H1 (cell line): ENCODE data around the gene ZMIZ1. TPM values are rescaled to one million over a fixed set of nuclear protein-coding genes. Genes with fewer than 3 reads are reported as not detected.

Source experiments
- CTCF ChIA-PET: fragments of 300-600 bp; sonication (Branson Sonifier 250); formaldehyde crosslinking; loops from one replicate; lab custom pipeline; 2021; ENCODE audit not compliant: partially characterized antibody; lab: Charles Lee
- POLR2A ChIA-PET: fragments of 300-600 bp; sonication (Branson Sonifier 250); formaldehyde crosslinking; loops from one replicate; lab custom pipeline; 2021; ENCODE audit warnings: inconsistent platforms; ENCODE audit not compliant: partially characterized antibody; lab: Charles Lee
- DNase-seq, 2 experiments: peaks; one replicate each; pipeline versions ENCODE4 v3.0.0 to v3.0.0-alpha.2; 2010 to 2022; ENCODE audit warnings: low spot score in 2 of 2, low read depth in 1 of 2, mixed read lengths in 1 of 2
- FAIRE-seq: peaks from 2 replicates; lab custom pipeline; 2011; peaks lifted over from hg19 to GRCh38; lab: Jason Lieb, UNC
- H2AFZ ChIP-seq: 2 replicates; pipeline ENCODE4 v1.8.1; 2012; ENCODE audit warnings: low read length, inconsistent platforms
- H2AK5ac ChIP-seq: 2 replicates; pipeline ENCODE4 v1.6.1; 2013; ENCODE audit warnings: low read depth, low read length
- H2BK120ac ChIP-seq: replicated peaks from 2 replicates; pipeline ENCODE3; 2013; ENCODE audit warnings: low read depth, low read length, inconsistent platforms
- H2BK12ac ChIP-seq: 2 replicates; pipeline ENCODE4 v1.6.1; 2013; ENCODE audit warnings: low read depth, low read length
- H2BK15ac ChIP-seq: 2 replicates; pipeline ENCODE4 v1.6.1; 2013; ENCODE audit warnings: low read length
- H2BK20ac ChIP-seq: 2 replicates; pipeline ENCODE4 v1.6.1; 2013; ENCODE audit warnings: low read length
- H2BK5ac ChIP-seq: 2 replicates; pipeline ENCODE4 v1.6.1; 2013; ENCODE audit warnings: low read depth, low read length
- H3K14ac ChIP-seq: 2 replicates; pipeline ENCODE4 v1.6.1; 2013; ENCODE audit warnings: inconsistent platforms; ENCODE audit not compliant: insufficient read length
- H3K18ac ChIP-seq: 2 replicates; pipeline ENCODE4 v1.6.1; 2013; ENCODE audit warnings: low read length; ENCODE audit errors: extremely low read depth
- H3K23ac ChIP-seq: 2 replicates; pipeline ENCODE4 v1.6.1; 2013; ENCODE audit warnings: inconsistent platforms; ENCODE audit not compliant: insufficient read length
- H3K23me2 ChIP-seq: 2 replicates; pipeline ENCODE4 v1.6.1; 2013; ENCODE audit warnings: low read depth, low read length
- H3K27ac ChIP-seq: 2 replicates; pipeline ENCODE4 v1.6.1; 2011; ENCODE audit warnings: low read depth, low read length, inconsistent platforms
- H3K27me3 ChIP-seq, 4 experiments: replicated peaks in 1 of 4; 1 replicate in 1 of 4; 2 replicates in 3 of 4; pipeline versions ENCODE4 v1.6.1 to v1.8.1; 2011 to 2013; ENCODE audit warnings: low read length in 3 of 4, mild to moderate bottlenecking in 3 of 4, inconsistent platforms in 2 of 4, mixed read lengths in 2 of 4, moderate library complexity in 1 of 4; ENCODE audit not compliant: control insufficient read depth in 3 of 4, insufficient read depth in 3 of 4; ENCODE audit errors: extremely low read depth in 1 of 4
- H3K36me3 ChIP-seq, 4 experiments: 2 replicates each; pipeline versions ENCODE4 v1.6.1 to v1.8.1; 2011 to 2013; ENCODE audit warnings: mild to moderate bottlenecking in 4 of 4, low read length in 3 of 4, moderate library complexity in 2 of 4, control low read depth in 1 of 4, inconsistent platforms in 1 of 4; ENCODE audit not compliant: insufficient read depth in 4 of 4, control insufficient read depth in 2 of 4
- H3K4ac ChIP-seq: replicated peaks from 2 replicates; pipeline ENCODE3; 2013; ENCODE audit warnings: low read length, low read depth, mixed read lengths, inconsistent platforms; ENCODE audit not compliant: insufficient read length
- H3K4me1 ChIP-seq, 4 experiments: replicated peaks in 1 of 4; 1 replicate in 1 of 4; 2 replicates in 3 of 4; pipeline versions ENCODE4 v1.6.1 to v1.8.1; 2011 to 2013; ENCODE audit warnings: low read length in 3 of 4, inconsistent platforms in 2 of 4, mixed read lengths in 1 of 4; ENCODE audit not compliant: insufficient read depth in 4 of 4, control insufficient read depth in 3 of 4
- H3K4me2 ChIP-seq, 2 experiments: 2 replicates each; pipeline versions ENCODE4 v1.6.1 to v1.8.1; 2011 to 2013; ENCODE audit warnings: low read depth in 2 of 2, low read length in 2 of 2, control low read depth in 1 of 2, inconsistent platforms in 1 of 2, mild to moderate bottlenecking in 1 of 2; ENCODE audit not compliant: insufficient read depth in 1 of 2
- H3K4me3 ChIP-seq, 4 experiments: fragments of 200-600, 300-600 bp in 1 of 4; sonication (generic), shearing (Covaris generic), sonication (Bioruptor Twin) in 1 of 4; 2 replicates each; pipeline versions ENCODE4 v1.5.1 to v1.8.1; 2011 to 2016; ENCODE audit warnings: low read length in 4 of 4, low read depth in 3 of 4, control low read depth in 2 of 4, inconsistent platforms in 2 of 4, mild to moderate bottlenecking in 2 of 4, mixed read lengths in 1 of 4, moderate library complexity in 1 of 4; ENCODE audit not compliant: insufficient read depth in 2 of 4; ENCODE audit errors: extremely low read depth in 1 of 4
- H3K56ac ChIP-seq: replicated peaks from 2 replicates; pipeline ENCODE3; 2013; ENCODE audit warnings: low read depth, mild to moderate bottlenecking, mixed read lengths, low read length, inconsistent platforms; ENCODE audit not compliant: insufficient read length
- H3K79me1 ChIP-seq: 2 replicates; pipeline ENCODE4 v1.6.1; 2013; ENCODE audit warnings: low read depth, low read length, control low read depth
- H3K79me2 ChIP-seq, 2 experiments: 2 replicates each; pipeline versions ENCODE4 v1.6.1 to v1.8.1; 2012 to 2013; ENCODE audit warnings: low read length in 2 of 2, mild to moderate bottlenecking in 2 of 2, inconsistent platforms in 1 of 2; ENCODE audit not compliant: insufficient read depth in 2 of 2, control insufficient read depth in 1 of 2
- H3K9ac ChIP-seq, 4 experiments: replicated peaks in 1 of 4; 1 replicate in 1 of 4; 2 replicates in 3 of 4; pipeline versions ENCODE4 v1.6.1 to v1.8.1; 2011 to 2013; ENCODE audit warnings: low read depth in 3 of 4, low read length in 3 of 4, control low read depth in 2 of 4, mild to moderate bottlenecking in 2 of 4, moderate library complexity in 2 of 4, inconsistent platforms in 1 of 4; ENCODE audit errors: extremely low read depth in 1 of 4
- H3K9me3 ChIP-seq, 2 experiments: 2 replicates each; pipeline versions ENCODE4 v1.6.1 to v1.8.1; 2012 to 2013; ENCODE audit warnings: mild to moderate bottlenecking in 2 of 2, moderate library complexity in 2 of 2, control low read depth in 1 of 2, inconsistent platforms in 1 of 2, low read depth in 1 of 2, low read length in 1 of 2, mixed read lengths in 1 of 2; ENCODE audit not compliant: insufficient read depth in 2 of 2
- H4K20me1 ChIP-seq, 2 experiments: replicated peaks in 1 of 2; 2 replicates each; pipeline versions ENCODE3 to v1.8.1; 2011 to 2013; ENCODE audit warnings: inconsistent platforms in 2 of 2, low read length in 2 of 2, mild to moderate bottlenecking in 1 of 2; ENCODE audit not compliant: insufficient read depth in 2 of 2, control insufficient read depth in 1 of 2
- H4K5ac ChIP-seq: 2 replicates; pipeline ENCODE4 v1.6.1; 2013; ENCODE audit warnings: low read length, low read depth, mixed read lengths, inconsistent platforms; ENCODE audit not compliant: insufficient read length
- H4K8ac ChIP-seq: 2 replicates; pipeline ENCODE4 v1.8.0; 2013; ENCODE audit warnings: mild to moderate bottlenecking, moderate library complexity, low read length, inconsistent platforms; ENCODE audit not compliant: insufficient read depth; ENCODE audit errors: extremely low read depth
- H4K91ac ChIP-seq: replicated peaks from 2 replicates; pipeline ENCODE3; 2013; ENCODE audit warnings: low read length, mixed read lengths, inconsistent platforms; ENCODE audit not compliant: insufficient read length
- BRCA1 ChIP-seq: IDR thresholded peaks from 2 replicates; pipeline ENCODE4 v1.6.1; 2012; ENCODE audit warnings: low read depth, low read length, improper control_type of control experiment
- CHD1 ChIP-seq: IDR thresholded peaks from 2 replicates; pipeline ENCODE4 v1.6.1; 2012; ENCODE audit warnings: low read depth, low read length, improper control_type of control experiment
- E2F6 ChIP-seq: IDR thresholded peaks from 2 replicates; pipeline ENCODE4 v1.6.1; 2012; ENCODE audit warnings: inconsistent platforms
- HDAC2 ChIP-seq, 2 experiments: fragments of 300-600 bp in 1 of 2; sonication (generic) in 1 of 2; IDR thresholded peaks; 2 replicates each; pipeline ENCODE4 v1.6.1; 2011 to 2012; ENCODE audit warnings: low read depth in 2 of 2, low read length in 2 of 2, mild to moderate bottlenecking in 2 of 2, moderate library complexity in 2 of 2, borderline replicate concordance in 1 of 2, inconsistent platforms in 1 of 2
- JUN ChIP-seq: IDR thresholded peaks from 2 replicates; pipeline ENCODE4 v1.6.1; 2011; ENCODE audit warnings: low read depth, mild to moderate bottlenecking, improper control_type of control experiment, low read length
- NANOG ChIP-seq: IDR thresholded peaks from 2 replicates; pipeline ENCODE4 v1.6.1; 2011; ENCODE audit warnings: low read length, low read depth, mild to moderate bottlenecking, inconsistent platforms; ENCODE audit not compliant: insufficient read depth, poor library complexity, severe bottlenecking
- POLR2A ChIP-seq, 2 experiments: IDR thresholded peaks; 1 replicate in 1 of 2; 2 replicates in 1 of 2; pipeline ENCODE4 v1.6.1; 2011; ENCODE audit warnings: low read depth in 2 of 2, low read length in 2 of 2, mild to moderate bottlenecking in 2 of 2; ENCODE audit errors: control extremely low read depth in 1 of 2
- POLR2AphosphoS5 ChIP-seq: IDR thresholded peaks from 2 replicates; pipeline ENCODE4 v1.6.1; 2011; ENCODE audit warnings: low read depth, low read length
- RBBP5 ChIP-seq: IDR thresholded peaks from 2 replicates; pipeline ENCODE4 v1.7.1; 2012; ENCODE audit warnings: low read depth, mild to moderate bottlenecking, inconsistent platforms, low read length, moderate library complexity, borderline replicate concordance
- RXRA ChIP-seq: IDR thresholded peaks from 2 replicates; pipeline ENCODE4 v1.6.1; 2011; ENCODE audit warnings: low read depth, mild to moderate bottlenecking, low read length, moderate library complexity; ENCODE audit not compliant: insufficient read depth
- TAF7 ChIP-seq: optimal IDR thresholded peaks from 2 replicates; pipeline ENCODE3; 2011; ENCODE audit warnings: low read depth, mild to moderate bottlenecking, inconsistent platforms, low read length, moderate library complexity, borderline replicate concordance
- TCF12 ChIP-seq: IDR thresholded peaks from 2 replicates; pipeline ENCODE4 v1.6.1; 2011; ENCODE audit warnings: low read depth, mild to moderate bottlenecking, low read length
- WGBS, 2 experiments: shearing (Covaris generic) in 1 of 2; methylation state at CpG; one replicate each; pipeline versions ENCODE4 v1.1.6 to v1.1.7; 2013 to 2015; ENCODE audit warnings: low lambda C conversion rate in 2 of 2, mixed read lengths in 2 of 2, inconsistent platforms in 1 of 2, low coverage in 1 of 2, missing lambda C conversion rate in 1 of 2; ENCODE audit not compliant: insufficient replicate concordance in 2 of 2, insufficient coverage in 1 of 2, insufficient read length in 1 of 2; ENCODE audit errors: extremely low coverage in 1 of 2, missing lambda C conversion rate in 1 of 2; 5-methylcytosine and 5-hydroxymethylcytosine counted together
- polyA plus RNA-seq, 7 experiments: library from polyadenylated mRNA; depleted of rRNA in 3 of 7; stranded (reverse) in 5 of 7; unstranded in 2 of 7; fragments of >200 nt in 5 of 7; fragments of 200-250 nt in 2 of 7; gene quantifications; 1 replicate in 5 of 7; 2 replicates in 1 of 7; 4 replicates in 1 of 7; pipeline versions ENCODE4 v1.2.1 to v1.2.3, GENCODE V29; 2011 to 2013; ENCODE audit warnings: missing spikeins in 2 of 7, mixed read lengths in 2 of 7
- total RNA-seq: library from RNA; stranded (reverse); fragmentation: NEBNext Ultra II Directional; extraction: Animal tissue kit (Norgen Biotek cat#: 25700); gene quantifications from 2 replicates; pipeline ENCODE4 v1.2.1, GENCODE V29; 2021
- TF ChIP-seq, protein P1 (sequence below): IDR thresholded peaks from 2 replicates; pipeline ENCODE4 v1.6.1; 2011; ENCODE audit warnings: low read length, improper control_type of control experiment

Gene ZMIZ1
- total and polyA plus RNA-seq, 2 of the 8 experiments (the other 6 are each of a cell fraction or from before 2014, with no cell fraction given) = 8.1 to 28.0 TPM

- peaks cover 0 to 14% (median 6%) of the 10 kb centered on the region in 4 experiments; a peak in 6 of 7 replicates for H3K4me1 ChIP-seq
- H2AFZ ChIP-seq = no peak overlapping the region
- no peak overlapping the region for H3K4ac ChIP-seq
- H3K4me3 ChIP-seq = no peak overlapping the region
- H3K9ac ChIP-seq = no peak overlapping the region
- H4K5ac ChIP-seq = no peak overlapping the region
- H3K23ac ChIP-seq = no peak overlapping the region
- 91% methylated on average over 3 of the region's 3 CpGs; no CpG with 5 or more reads in 1 of the 2 experiments for WGBS, 2 experiments
- H3K14ac ChIP-seq = no peak overlapping the region
- H3K79me1 ChIP-seq = peaks cover 5% of the 10 kb centered on the region
- no peak overlapping the region for H4K8ac ChIP-seq
- H3K18ac ChIP-seq = no peak overlapping the region
- H2BK12ac ChIP-seq = no peak overlapping the region
- POLR2A ChIA-PET = no interaction called here
- H2AK5ac ChIP-seq = no peak overlapping the region
- no peak overlapping the region for H3K4me2 ChIP-seq
- no peak overlapping the region for H2BK5ac ChIP-seq
- FAIRE-seq (no peak), DNase-seq (no peak)
- no peak overlapping the region for H2BK15ac ChIP-seq
- H3K27me3 ChIP-seq = no peaks in the 10 kb centered on the region; a peak in 1 of 7 replicates
- no peak overlapping the region for H3K27ac ChIP-seq
- no peaks in the 10 kb centered on the region for H3K23me2 ChIP-seq
- no peak overlapping the region for H2BK20ac ChIP-seq
- H3K36me3 ChIP-seq = peaks cover 0 to 6% (median 0%) of the 10 kb centered on the region in 4 experiments; a peak in 1 of 8 replicates
- peaks cover 18% of the 10 kb centered on the region in 2 experiments for H4K20me1 ChIP-seq
- H4K91ac ChIP-seq = no peak overlapping the region
- H3K79me2 ChIP-seq = no peaks in the 10 kb centered on the region
- no peaks in the 10 kb centered on the region for H3K9me3 ChIP-seq
- no peak overlapping the region for H2BK120ac ChIP-seq
- H3K56ac ChIP-seq = no peak overlapping the region
- CTCF ChIA-PET = interaction anchor here (0.6 to 1.3 kb wide), 6 partner anchors 9 to 80 kb away, joined by 3 read pairs; no protein-coding TSS in a partner anchor
- TF ChIP-seq TCF12 (no peak), POLR2A (IDR thresholded peaks at IDR 0.05; ENCODE audit: control extremely low read depth in 1 of 2, low read depth in 2 of 2, low read length in 2 of 2) (no peak), HDAC2 (IDR thresholded peaks at IDR 0.05; ENCODE audit: borderline replicate concordance in 1 of 2, low read depth in 2 of 2, low read length in 2 of 2) (no peak), JUN (no peak), BRCA1 (no peak), TAF7 (no peak), CHD1 (no peak), E2F6 (no peak), RXRA (no peak), RBBP5 (no peak), NANOG (no peak), POLR2AphosphoS5 (no peak)
- TF ChIP-seq, protein P1, sequence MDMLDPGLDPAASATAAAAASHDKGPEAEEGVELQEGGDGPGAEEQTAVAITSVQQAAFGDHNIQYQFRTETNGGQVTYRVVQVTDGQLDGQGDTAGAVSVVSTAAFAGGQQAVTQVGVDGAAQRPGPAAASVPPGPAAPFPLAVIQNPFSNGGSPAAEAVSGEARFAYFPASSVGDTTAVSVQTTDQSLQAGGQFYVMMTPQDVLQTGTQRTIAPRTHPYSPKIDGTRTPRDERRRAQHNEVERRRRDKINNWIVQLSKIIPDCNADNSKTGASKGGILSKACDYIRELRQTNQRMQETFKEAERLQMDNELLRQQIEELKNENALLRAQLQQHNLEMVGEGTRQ = no peak
These were observed 193.4 kb downstream of the ZMIZ1 start for GRCh38 chr10:79262131-79262530.
